HT1080 (cell line): Measurements from ENCODE around the gene NALCN. TPM values are rescaled to one million over a fixed set of nuclear protein-coding genes. Genes with fewer than 3 reads are reported as not detected.
"Not testable (repeated sequence)": the region's sequence is repeated elsewhere in the genome, so short reads cannot be mapped to it uniquely, and the experiment has no call there.

ENCODE experiments used
- DNase-seq: peaks from one replicate; pipeline ENCODE4 v3.0.0-alpha.2; 2015; ENCODE audit warnings: low read depth
- total RNA-seq: library from RNA; depleted of rRNA; stranded (reverse); fragments of >200 nt; shearing (Covaris generic); gene quantifications from 2 replicates; pipeline ENCODE4 v1.2.3, GENCODE V29; 2014

The NALCN gene
- total RNA-seq, 1 experiment from 2014 or later, result 3.1 TPM

DNA sequence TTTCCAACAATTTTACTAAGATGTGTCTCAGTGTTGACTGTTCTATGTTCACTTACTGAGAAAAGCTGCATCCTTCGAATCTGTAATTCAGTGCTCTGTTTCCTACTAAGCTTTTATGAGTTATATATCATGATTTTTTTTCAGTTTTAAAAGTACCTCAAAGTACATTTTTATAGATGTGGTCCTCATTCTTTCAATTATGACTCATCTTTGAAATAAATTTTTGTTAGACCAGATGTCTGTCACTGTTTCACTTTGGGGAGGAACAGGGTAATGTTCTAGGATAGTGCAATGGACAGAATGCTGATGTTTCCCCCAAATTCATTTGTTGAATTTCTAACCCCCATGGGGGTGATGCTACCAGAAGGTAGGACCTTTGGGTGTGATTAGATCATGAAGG, 74.8 kb downstream of the NALCN start:
- peak; percentile 8 for DNase-seq

DNA sequence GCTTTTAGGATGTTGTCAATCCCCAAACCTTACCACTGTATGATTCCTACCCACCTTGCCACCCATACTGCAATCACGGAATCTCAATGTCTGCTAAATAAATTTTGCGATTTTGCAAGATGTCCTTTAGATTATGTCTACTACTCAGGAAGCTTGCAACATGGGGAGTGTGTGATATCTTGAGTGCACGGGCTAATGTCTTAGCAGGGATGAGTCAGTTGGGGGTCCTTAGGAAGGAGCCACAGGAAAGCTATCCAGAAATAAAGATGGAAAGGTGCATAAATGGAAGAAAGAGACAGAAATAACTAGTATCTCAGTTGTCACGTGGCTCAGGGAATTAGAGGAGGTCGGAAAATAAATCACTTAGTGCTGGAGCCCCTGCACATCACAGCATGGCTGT, 77.1 kb downstream of the NALCN start:
- DNase-seq, result no peak

DNA sequence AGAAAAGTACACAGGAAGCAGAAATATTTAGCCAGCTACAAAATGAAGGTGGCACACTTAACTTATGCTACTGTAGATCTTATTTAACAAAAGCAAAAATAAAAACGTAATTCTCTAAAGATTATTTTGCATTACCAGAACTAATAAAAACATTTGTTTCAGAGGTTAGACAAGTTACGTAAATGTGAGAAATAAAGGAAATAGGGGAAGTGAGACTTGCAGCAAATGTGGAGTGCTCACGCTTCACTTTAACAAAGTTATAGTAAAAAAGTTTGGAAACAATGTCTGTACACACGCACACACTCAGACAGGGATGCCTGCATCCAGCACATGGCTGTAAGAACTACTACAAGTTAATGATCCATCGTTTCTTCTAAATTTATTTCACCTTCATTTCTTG, 83.7 kb downstream of the NALCN start:
- no peak for DNase-seq

DNA sequence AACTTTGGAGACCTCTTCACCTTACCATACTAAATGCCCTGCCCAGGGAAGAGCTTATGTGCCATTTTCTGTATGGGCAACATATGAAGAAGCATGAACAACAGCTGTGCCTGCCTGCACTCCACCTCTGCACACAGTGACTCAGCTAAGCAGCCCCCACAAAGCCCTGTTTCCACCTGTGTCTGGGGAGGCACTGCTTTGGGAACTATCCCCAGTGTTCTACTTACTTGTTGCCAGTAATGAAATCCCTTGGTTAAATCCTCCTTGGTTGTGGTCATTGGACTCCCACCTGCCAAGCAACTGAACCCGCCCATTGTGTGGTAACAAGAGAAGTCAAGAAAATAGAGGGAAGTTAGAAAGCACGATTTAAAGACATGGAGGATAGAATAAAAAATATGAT, 84.6 kb downstream of the NALCN start:
- DNase-seq, result peak; percentile 2

DNA sequence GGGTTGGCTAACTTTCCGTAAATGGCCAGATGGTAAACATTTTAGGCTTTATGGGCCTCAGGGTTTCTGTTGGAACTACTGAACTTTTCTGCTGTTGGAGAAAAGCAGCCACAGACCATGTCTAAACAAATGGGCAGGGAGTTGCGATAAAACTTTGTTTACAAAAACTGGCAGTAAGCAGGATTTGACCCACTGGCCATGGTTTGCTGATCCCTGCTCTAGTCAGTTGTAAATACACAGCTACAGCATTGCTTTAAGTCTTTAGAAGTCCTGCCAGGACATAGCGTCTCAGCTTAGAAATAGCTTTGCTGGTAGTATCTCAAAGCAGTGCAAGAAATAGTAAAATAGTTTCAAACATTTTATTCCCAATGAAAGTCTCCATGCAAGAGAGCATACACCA, 88.4 kb downstream of the NALCN start:
- no peak for DNase-seq

DNA sequence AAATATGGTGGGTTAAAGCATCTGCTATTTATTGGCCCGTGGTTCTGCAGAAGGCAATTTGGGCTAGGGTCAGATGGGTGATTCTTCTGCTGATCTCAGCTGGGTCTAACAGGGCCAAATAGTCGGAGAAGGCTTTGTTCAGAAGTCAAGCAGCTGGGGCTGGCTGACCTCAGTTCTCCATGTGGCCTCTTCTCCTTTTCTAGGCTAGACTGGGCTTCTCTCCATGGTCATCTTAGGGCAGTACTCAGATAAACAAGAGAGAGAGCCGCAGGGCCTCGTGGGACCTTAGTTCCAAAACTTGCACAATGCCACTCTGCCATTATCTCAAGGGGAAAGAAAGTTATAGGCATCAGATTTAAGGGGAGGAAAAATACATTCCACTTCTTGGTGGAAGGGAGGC, 89.6 kb downstream of the NALCN start:
- DNase-seq, result no peak

DNA sequence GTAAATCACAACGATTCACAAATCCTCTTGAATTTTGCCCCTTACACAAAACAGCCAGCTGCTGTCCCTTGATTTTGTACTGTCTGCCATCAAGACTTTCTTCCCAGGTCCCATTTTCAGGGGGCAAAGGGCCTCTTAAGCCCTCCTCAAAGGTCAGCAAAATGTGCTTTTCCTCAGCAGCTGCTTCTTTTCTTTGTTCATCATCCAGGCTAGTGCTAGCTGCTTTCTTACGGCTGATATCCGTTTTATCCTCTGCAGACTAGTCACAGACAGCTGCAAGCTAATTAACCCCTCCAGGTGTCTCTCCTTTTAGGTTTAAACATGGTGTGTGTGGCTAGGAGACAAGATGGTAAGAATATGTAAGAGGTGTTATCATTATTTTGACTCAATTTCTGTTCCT, 90.9 kb downstream of the NALCN start:
- no peak for DNase-seq

DNA sequence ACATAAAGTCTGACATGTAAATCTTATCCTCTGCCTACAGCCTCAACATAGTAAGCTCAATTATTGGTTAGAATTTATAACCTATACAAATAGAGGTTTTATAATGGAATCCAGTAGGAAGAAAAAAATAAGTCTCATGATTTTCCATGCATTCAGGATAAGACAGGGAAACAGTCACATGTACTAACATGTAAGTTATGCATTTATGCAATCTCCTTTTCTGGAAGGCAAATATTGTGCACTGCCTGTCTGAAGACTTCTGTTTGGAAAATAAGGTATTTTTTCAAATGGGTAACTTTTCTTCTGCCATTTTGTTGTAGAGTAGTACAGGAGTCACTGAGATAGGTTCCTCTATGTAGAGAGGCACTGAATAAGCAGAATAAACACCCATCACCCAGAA, 92.7 kb downstream of the NALCN start:
- DNase-seq, result no peak

DNA sequence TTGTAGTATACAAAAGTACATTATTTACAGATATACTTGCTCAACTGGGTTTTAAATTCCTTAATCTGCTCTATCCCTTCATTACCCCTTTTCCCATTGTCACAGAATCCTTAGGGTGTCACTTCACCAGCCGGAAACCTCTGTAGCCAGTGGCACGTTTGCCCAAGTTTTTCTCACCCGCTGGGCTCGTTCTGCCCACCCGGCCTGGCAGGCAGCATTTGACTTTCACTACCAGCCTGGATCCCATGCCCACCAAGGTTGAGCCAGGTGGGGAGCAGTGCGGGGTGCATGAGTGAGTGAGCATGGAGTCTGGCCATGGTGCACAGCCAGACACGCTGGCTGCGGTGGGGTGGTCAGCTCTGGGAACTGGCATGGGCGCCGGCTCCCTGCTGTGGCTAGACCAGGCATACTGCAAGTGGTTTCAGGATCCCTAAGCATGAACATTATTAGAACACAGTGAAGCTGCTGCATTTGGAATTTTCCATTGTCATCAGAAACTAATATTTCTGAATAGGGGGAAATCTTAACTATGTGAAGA, 98.3 kb downstream of the NALCN start:
- no peak for DNase-seq

DNA sequence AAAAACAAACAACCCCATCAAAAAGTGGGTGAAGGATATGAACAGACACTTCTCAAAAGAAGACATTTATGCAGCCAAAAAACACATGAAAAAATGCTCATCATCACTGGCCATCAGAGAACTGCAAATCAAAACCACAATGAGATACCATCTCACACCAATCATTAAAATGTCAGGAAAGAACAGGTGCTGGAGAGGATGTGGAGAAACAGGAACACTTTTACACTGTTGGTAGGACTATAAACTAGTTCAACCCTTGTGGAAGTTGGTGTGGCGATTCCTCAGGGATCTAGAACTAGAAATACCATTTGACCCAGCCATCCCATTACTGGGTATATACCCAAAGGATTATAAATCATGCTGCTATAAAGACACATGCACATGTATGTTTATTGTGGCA, 102.8 kb downstream of the NALCN start:
- DNase-seq, result not testable (repeated sequence)

DNA sequence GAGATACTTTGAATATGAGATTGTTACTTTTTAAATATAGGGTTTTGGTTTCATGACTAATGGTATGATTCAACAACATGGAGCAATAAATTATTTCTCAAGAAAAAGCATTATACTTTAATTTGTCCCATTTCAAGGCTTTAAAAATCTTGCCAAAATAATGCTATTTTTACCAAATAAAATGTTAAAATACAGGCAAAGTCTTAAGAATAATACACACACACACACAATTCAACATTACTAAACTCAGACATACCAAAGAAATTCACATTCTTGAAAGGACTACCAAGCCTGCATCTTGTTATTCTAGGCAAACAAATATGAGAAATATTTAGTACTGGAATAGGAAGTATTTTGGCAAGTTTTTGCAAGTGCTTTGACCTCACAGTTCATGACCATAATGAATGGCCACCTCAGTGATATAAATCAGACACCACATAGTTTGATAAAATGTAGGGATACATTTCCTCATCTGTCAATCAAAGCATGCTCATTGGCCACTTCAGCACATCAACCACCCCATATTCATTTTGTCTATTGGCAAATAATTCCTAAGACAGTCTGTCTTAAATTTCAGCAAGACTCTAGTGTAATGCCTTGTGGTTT, 107.2 kb downstream of the NALCN start:
- no peak for DNase-seq

DNA sequence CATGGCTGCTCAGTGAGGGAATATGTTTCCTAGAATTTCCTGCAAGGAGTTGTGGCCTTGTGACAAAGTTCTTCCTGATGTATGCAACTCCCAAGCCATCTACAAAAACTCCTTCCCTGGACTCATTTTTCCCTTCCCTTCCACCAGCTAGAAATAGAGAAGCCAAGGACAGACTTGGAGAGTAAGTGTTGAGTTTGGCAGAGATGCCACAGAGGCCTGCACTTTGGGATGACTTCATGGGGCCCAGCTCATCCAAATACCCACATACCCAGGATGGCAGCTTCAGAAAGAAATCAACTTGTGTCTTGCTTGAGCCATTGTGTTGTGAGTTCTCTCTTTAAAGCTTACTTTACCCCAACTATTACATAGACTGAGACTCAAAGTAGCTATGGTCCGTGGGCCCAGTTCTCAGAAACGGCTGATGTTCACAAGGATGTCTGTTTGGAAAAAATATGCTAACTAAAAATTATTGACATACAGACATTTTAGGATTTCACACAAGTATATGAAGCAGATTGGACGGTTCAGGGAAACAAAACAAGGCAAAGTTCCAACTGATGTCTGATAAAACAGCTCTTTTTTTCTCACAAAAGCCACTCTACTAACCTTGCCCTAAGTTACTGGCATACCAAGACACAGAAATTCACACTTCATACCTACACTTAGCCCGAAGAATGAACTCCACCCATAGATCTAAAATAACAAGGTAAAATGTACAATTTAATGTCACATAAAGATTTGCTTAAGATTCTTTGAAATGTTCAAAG, 107.9 kb downstream of the NALCN start:
- DNase-seq, result no peak

DNA sequence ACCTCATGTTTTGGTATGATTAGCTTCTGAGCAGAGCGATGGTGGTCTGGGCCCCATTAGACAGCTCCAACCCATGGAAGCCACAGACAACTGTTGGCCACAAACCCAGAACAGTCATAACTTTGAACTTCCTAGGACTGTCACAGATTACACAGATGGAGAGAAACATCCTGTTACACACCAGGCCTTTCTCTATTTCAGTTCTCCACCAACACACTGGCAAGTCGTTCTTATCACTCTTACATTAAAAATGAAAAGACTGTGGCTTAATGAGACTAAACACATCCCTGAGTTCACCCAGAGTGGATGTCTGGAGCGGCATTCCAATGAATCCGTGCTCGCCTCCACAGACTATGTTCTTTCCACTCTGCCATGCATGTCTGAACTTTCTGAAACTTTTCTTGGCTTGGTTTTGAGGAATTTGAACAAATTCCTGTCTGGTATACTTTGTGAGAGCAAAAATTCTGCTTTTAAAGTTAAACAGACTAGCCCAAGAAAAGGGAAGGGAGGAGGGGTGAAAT, 109.1 kb downstream of the NALCN start:
- no peak for DNase-seq

DNA sequence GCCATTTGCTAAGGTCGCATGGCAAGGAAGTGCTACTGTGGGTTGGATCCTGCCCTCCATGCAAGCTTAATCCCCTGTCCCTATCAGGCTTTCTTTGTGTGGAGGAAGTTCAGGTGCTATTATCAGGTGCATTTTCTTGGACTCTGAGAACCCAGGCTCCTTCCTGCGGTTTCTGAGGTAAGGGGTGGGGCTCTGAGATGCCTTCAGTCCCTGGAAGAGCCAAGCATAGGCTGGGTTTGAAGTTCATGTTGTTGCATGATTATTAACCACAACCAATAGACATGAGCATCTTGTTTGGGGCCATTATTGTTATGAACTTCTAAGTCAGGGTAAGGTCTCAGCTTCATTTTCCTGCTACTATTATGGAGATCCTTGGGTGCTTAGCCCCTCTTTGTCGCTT, 109.5 kb downstream of the NALCN start:
- no peak for DNase-seq

DNA sequence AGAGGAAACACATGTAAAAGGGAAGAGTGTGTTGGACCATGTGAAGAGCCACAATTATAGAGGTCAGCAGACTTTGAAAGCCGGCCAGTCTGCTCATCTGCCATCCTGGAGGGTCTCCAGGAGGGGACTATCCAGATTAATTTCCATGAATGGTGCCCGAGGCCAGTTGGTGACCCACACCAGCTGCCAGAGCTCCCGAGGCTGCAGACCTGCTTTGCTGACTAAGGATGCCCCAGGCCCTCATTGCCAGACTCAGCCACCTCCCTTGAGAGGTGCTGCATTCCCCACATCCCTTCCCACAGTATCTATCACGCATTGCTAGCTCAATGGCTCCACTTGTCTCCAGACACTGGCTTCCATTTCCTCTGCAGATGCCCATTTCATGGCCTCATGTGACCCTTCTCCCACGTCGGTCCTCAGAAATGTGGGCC, 110.3 kb downstream of the NALCN start:
- DNase-seq, result no peak

DNA sequence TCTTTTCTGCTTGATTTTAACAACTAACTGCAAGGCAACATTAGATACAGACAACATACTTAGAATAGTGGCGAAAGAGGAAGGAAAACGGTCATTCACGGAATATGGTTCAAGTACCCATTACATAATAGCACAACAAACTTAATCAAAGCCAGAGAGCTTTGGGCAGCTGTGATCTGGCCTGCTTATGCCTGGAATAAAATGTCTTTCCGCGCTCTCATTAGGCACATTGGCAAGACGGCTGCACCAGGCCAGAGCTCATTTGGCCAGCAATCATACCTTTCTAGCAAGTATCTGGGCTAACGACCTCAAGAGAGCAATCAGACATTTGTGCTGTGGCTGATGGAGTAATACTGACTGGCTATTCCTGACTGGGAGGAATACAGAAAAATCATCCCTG, 112.8 kb downstream of the NALCN start:
- DNase-seq, result no peak

DNA sequence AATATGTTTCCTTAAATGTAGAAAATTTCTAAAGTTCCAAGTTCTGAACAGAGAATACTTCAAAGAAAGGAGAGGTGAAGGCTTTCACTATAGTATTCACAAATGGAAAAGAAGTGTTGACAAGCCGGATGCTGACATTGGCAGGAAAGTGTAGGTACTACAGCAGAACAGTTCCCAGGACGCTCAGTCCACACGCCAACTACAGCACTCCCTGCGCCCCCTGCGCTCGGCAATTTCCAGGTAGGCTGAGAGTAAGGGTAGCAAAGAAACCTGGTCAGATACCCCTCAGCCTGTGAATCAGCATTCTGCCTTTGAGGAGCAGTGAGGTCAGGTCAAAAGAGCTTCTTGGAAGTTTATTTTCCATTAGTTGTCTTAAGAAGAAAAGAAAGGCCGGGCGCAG, 115.3 kb downstream of the NALCN start:
- no peak for DNase-seq

DNA sequence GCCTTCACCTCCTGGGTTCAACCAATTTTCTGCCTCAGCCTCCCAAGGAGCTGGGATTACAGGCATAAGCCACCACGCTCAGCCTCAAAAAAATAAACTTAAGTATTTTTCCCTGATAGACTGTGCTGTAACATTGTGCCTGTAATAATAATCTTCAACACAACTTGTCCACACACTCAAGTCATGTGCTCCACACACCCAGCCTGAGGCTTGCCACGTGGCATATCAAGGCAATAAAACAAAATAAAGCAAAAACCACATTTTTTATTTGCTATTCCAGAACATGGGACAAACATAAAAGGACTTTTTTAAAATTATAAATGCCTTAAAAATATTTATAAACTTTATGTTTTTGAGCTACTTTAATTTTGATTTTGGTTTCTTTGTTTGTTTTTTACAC, 115.8 kb downstream of the NALCN start:
- no peak for DNase-seq

DNA sequence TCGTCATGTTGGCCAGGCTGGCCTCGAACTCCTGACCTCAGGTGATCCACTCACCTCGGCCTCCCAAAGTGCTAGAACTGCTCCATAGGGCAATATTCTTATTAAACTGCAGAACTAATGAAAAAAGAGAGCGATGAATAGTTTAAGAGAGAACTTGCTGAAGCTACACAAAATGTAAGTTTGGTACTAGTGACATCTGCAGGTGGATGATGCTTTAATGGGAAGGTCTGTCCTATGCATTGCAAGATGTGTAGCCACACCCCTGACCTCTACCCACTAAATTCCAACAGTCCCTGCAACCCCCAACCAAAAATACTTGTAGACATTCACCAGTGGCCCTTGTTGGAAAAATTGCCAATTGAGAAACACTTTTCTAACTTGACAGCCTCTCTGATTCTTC, 117.8 kb downstream of the NALCN start:
- no peak for DNase-seq

DNA sequence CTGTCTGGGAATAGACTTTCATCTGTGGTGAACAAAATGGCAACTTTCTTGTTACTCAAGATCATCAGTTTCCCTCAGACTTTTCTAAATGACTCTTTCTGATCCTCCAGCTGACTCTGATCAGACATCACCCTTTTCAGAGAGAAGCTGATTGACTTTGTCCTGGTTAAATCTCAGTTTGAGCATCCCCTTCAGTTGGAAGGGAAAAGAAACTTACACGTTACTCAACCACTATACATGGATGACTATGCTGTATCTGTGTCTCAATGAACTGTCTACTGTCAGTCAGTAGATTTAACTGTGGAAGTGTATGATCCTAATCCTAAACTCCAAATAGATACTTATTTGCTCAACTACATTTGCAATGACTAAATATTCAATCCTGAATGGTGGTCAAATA, 118.5 kb downstream of the NALCN start:
- no peak for DNase-seq

DNA sequence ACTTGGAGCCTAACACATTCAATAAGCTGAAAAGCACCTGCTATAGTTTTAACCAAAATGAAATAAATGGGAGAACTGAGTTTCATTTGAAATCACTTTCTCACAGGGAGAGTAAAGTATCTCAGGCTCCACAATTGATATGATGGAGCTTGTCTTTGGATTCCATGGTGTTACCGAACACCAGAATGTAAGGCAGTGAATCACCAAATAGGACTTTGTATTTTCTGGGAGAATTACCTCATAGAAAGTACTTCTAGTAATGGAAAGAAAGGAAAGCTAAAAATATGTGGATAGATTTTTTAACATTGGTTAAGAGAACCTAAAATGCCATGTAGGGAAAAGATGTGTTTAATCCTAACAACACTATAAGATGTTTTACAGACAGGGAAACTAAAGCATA, 123.6 kb downstream of the NALCN start:
- no peak for DNase-seq

DNA sequence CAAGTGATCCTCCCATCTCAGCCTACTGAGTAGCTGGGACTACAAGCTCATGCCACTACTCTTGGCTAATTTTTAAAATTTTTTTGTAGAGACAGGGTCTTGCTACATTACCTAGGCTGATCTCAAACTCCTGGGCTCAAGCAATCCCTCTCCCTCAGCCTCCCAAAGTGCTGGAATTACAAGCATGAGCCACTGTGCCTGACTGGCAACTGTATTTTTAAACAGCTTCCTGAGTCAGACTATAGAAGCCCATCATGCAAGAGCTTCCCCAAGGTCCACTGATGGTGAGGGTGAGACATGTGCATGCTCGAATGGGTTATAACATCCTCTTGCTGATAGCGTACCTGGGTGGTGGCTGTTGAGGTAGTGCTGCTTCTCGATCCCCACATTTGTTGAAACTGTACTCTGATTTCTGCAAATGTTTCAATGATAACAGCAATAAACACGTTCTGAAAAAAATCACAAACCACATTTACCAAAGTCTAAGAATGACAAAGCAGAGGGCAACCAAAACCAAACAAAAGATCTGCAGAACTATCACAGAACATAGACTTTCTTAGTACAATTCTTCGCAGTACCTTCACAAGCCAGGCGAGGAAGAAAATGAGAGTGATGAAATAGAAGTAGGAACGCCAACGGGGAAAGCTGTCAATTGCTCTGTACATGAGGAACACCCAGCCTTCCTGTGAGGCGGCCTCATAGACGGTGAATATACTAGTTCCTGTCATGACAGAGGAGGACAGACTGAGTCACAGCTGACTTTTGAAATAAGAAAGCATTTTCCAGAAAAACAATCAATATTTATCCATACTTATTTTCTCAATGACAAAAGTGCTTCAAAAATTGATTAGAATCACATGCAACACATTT, 124.4 kb downstream of the NALCN start:
- no peak for DNase-seq
